NCI-H2107 (cell line): Measurements from ENCODE around the gene TBCD.
"Not testable (repeated sequence)": the region's sequence is repeated elsewhere in the genome, so short reads cannot be mapped to it uniquely, and the experiment has no call there.

ENCODE experiments used
- DNase-seq: peaks from one replicate; lab custom pipeline; 2025; lab: John Stamatoyannopoulos, UW

TBCD gene

GRCh38 chr17:82957961-82958561, 206.2 kb downstream of the TBCD start:
- no peak for DNase-seq

- no peak for DNase-seq
These were observed 207.5 kb downstream of the TBCD start for GRCh38 chr17:82959242-82959930.

- no peak for DNase-seq
These were observed 208.1 kb downstream of the TBCD start for GRCh38 chr17:82959990-82960418.

GRCh38 chr17:82960419-82961271, 208.8 kb downstream of the TBCD start:
- DNase-seq: no peak

- no peak for DNase-seq
These were observed 209.7 kb downstream of the TBCD start for GRCh38 chr17:82961366-82962162.

- DNase-seq: no peak
These were observed 210.4 kb downstream of the TBCD start for GRCh38 chr17:82962163-82962720.

- DNase-seq: peak; percentile 28
These were observed 211.5 kb downstream of the TBCD start for GRCh38 chr17:82963104-82963950.

- DNase-seq: not testable (repeated sequence)
These were observed 212.6 kb downstream of the TBCD start for GRCh38 chr17:82964451-82964850.

GRCh38 chr17:82964851-82965341, 213.0 kb downstream of the TBCD start:
- no peak for DNase-seq

GRCh38 chr17:82965371-82965770, 213.5 kb downstream of the TBCD start:
- DNase-seq: no peak

- DNase-seq: no peak
These were observed 214.6 kb downstream of the TBCD start for GRCh38 chr17:82966415-82966814.

- no peak for DNase-seq
These were observed 215.6 kb downstream of the TBCD start for GRCh38 chr17:82967268-82968032.

GRCh38 chr17:82968033-82968841, 216.4 kb downstream of the TBCD start:
- not testable (repeated sequence) for DNase-seq

GRCh38 chr17:82970067-82970466, 218.2 kb downstream of the TBCD start:
- no peak for DNase-seq

GRCh38 chr17:82970818-82971590, 219.1 kb downstream of the TBCD start:
- no peak for DNase-seq

GRCh38 chr17:82972836-82973372, 221.0 kb downstream of the TBCD start:
- DNase-seq: no peak

GRCh38 chr17:82973456-82974135, 221.7 kb downstream of the TBCD start:
- no peak for DNase-seq
